Measurements from ENCODE around the gene RBM4B.

RBM4B gene

GRCh38 chr11:66685276-66686099 lies 7.8 kb upstream of the RBM4B start:
- no peak overlapping the region for H3K9ac ChIP-seq (ENCODE audit: insufficient read length, low read depth)
- H3K36me3 ChIP-seq (ENCODE audit: insufficient read depth, insufficient read length, low read length), result peaks cover 70% of the 10 kb centered on the region
- H3K4me1 ChIP-seq (ENCODE audit: insufficient read depth, insufficient read length), result peaks cover 17% of the 10 kb centered on the region
- H3K27me3 ChIP-seq (ENCODE audit: insufficient read depth, insufficient read length), result no peaks in the 10 kb centered on the region
- TF ChIP-seq SUZ12 (IDR thresholded peaks at IDR 0.05; ENCODE audit: extremely low read depth, insufficient read depth, insufficient read length), result no peak
- no peak for TF ChIP-seq YY1 (IDR thresholded peaks at IDR 0.05; ENCODE audit: insufficient read depth, insufficient read length)
- no peak for TF ChIP-seq ZNF274 (IDR thresholded peaks at IDR 0.05; ENCODE audit: low read depth, low read length)
- no peak for DNase-seq (ENCODE audit: low read depth, low spot score)
- peaks cover 6% of the 10 kb centered on the region; the same call in 1 of the 2 replicates for H3K9me3 ChIP-seq (ENCODE audit: insufficient read depth, low read length)
- no peak overlapping the region for H3K4me3 ChIP-seq (ENCODE audit: insufficient read length, low read depth)

GRCh38 chr11:66684635-66685034 lies 6.9 kb upstream of the RBM4B start:
- no peak for TF ChIP-seq ZNF274 (IDR thresholded peaks at IDR 0.05; ENCODE audit: low read depth, low read length)
- TF ChIP-seq SUZ12 (IDR thresholded peaks at IDR 0.05; ENCODE audit: extremely low read depth, insufficient read depth, insufficient read length), result no peak
- TF ChIP-seq YY1 (IDR thresholded peaks at IDR 0.05; ENCODE audit: insufficient read depth, insufficient read length), result no peak

GRCh38 chr11:66683877-66684276 lies 6.2 kb upstream of the RBM4B start:
- no peak for DNase-seq (ENCODE audit: low read depth, low spot score)
- Histone ChIP-seq H3K4me3 (ENCODE audit: insufficient read length, low read depth) (no peak overlapping the region), H3K4me1 (ENCODE audit: insufficient read depth, insufficient read length) (peaks cover 15% of the 10 kb centered on the region), H3K36me3 (ENCODE audit: insufficient read depth, insufficient read length, low read length) (peaks cover 54% of the 10 kb centered on the region), H3K27me3 (ENCODE audit: insufficient read depth, insufficient read length) (no peaks in the 10 kb centered on the region), H3K9me3 (ENCODE audit: insufficient read depth, low read length) (peaks cover 6% of the 10 kb centered on the region; the same call in 1 of the 2 replicates), H3K9ac (ENCODE audit: insufficient read length, low read depth) (peak overlapping the region; percentile 11)
- no peak for TF ChIP-seq SUZ12 (IDR thresholded peaks at IDR 0.05; ENCODE audit: extremely low read depth, insufficient read depth, insufficient read length)
- no peak for TF ChIP-seq ZNF274 (IDR thresholded peaks at IDR 0.05; ENCODE audit: low read depth, low read length)
- TF ChIP-seq YY1 (IDR thresholded peaks at IDR 0.05; ENCODE audit: insufficient read depth, insufficient read length), result no peak

More at GRCh38 chr11:66684635-66685034, 6.9 kb upstream of the RBM4B start:
- peaks cover 15% of the 10 kb centered on the region for H3K4me1 ChIP-seq (ENCODE audit: insufficient read depth, insufficient read length)
- no peak overlapping the region for H3K9ac ChIP-seq (ENCODE audit: insufficient read length, low read depth)
- H3K27me3 ChIP-seq (ENCODE audit: insufficient read depth, insufficient read length), result no peaks in the 10 kb centered on the region
- no peak for DNase-seq (ENCODE audit: low read depth, low spot score)
- peaks cover 61% of the 10 kb centered on the region for H3K36me3 ChIP-seq (ENCODE audit: insufficient read depth, insufficient read length, low read length)
- peaks cover 6% of the 10 kb centered on the region; the same call in 1 of the 2 replicates for H3K9me3 ChIP-seq (ENCODE audit: insufficient read depth, low read length)
- H3K4me3 ChIP-seq (ENCODE audit: insufficient read length, low read depth), result no peak overlapping the region

GRCh38 chr11:66680966-66681645 lies 3.4 kb upstream of the RBM4B start:
- Histone ChIP-seq H3K9ac (ENCODE audit: insufficient read length, low read depth) (no peak overlapping the region), H3K4me3 (ENCODE audit: insufficient read length, low read depth) (no peak overlapping the region), H3K36me3 (ENCODE audit: insufficient read depth, insufficient read length, low read length) (peaks cover 33% of the 10 kb centered on the region), H3K9me3 (ENCODE audit: insufficient read depth, low read length) (peaks cover 6% of the 10 kb centered on the region; the same call in 1 of the 2 replicates), H3K4me1 (ENCODE audit: insufficient read depth, insufficient read length) (peaks cover 11% of the 10 kb centered on the region), H3K27me3 (ENCODE audit: insufficient read depth, insufficient read length) (no peaks in the 10 kb centered on the region)
- DNase-seq (ENCODE audit: low read depth, low spot score), result no peak
- TF ChIP-seq ZNF274 (IDR thresholded peaks at IDR 0.05; ENCODE audit: low read depth, low read length) (no peak), SUZ12 (IDR thresholded peaks at IDR 0.05; ENCODE audit: extremely low read depth, insufficient read depth, insufficient read length) (no peak), YY1 (IDR thresholded peaks at IDR 0.05; ENCODE audit: insufficient read depth, insufficient read length) (no peak)

GRCh38 chr11:66676931-66677598 lies 622 bp downstream of the RBM4B start:
- TF ChIP-seq YY1 (IDR thresholded peaks at IDR 0.05; ENCODE audit: insufficient read depth, insufficient read length) (no peak), SUZ12 (IDR thresholded peaks at IDR 0.05; ENCODE audit: extremely low read depth, insufficient read depth, insufficient read length) (no peak), ZNF274 (IDR thresholded peaks at IDR 0.05; ENCODE audit: low read depth, low read length) (no peak)
- DNase-seq (ENCODE audit: low read depth, low spot score), result no peak
- Histone ChIP-seq H3K9me3 (ENCODE audit: insufficient read depth, low read length) (peaks cover 6% of the 10 kb centered on the region; the same call in 1 of the 2 replicates), H3K4me1 (ENCODE audit: insufficient read depth, insufficient read length) (no peaks in the 10 kb centered on the region), H3K9ac (ENCODE audit: insufficient read length, low read depth) (peak overlapping the region; percentile 79), H3K4me3 (ENCODE audit: insufficient read length, low read depth) (peak overlapping the region; percentile 88), H3K27me3 (ENCODE audit: insufficient read depth, insufficient read length) (no peaks in the 10 kb centered on the region), H3K36me3 (ENCODE audit: insufficient read depth, insufficient read length, low read length) (peaks cover 21% of the 10 kb centered on the region)

GRCh38 chr11:66676282-66676919 lies 1.3 kb downstream of the RBM4B start:
- peak overlapping the region; percentile 88 for H3K4me3 ChIP-seq (ENCODE audit: insufficient read length, low read depth)
- peaks cover 21% of the 10 kb centered on the region for H3K36me3 ChIP-seq (ENCODE audit: insufficient read depth, insufficient read length, low read length)
- no peak for DNase-seq (ENCODE audit: low read depth, low spot score)

More at GRCh38 chr11:66676282-66676919, 1.3 kb downstream of the RBM4B start:
- H3K9me3 ChIP-seq (ENCODE audit: insufficient read depth, low read length), result peaks cover 6% of the 10 kb centered on the region; the same call in 1 of the 2 replicates
- TF ChIP-seq ZNF274 (IDR thresholded peaks at IDR 0.05; ENCODE audit: low read depth, low read length) (no peak), YY1 (IDR thresholded peaks at IDR 0.05; ENCODE audit: insufficient read depth, insufficient read length) (no peak), SUZ12 (IDR thresholded peaks at IDR 0.05; ENCODE audit: extremely low read depth, insufficient read depth, insufficient read length) (no peak)
- H3K4me1 ChIP-seq (ENCODE audit: insufficient read depth, insufficient read length), result no peaks in the 10 kb centered on the region
- H3K9ac ChIP-seq (ENCODE audit: insufficient read length, low read depth), result peak overlapping the region; percentile 26
- no peaks in the 10 kb centered on the region for H3K27me3 ChIP-seq (ENCODE audit: insufficient read depth, insufficient read length)
